Smooth muscle cell of the brain vasculature (primary cell): ENCODE measurements around the gene TYMP.

ENCODE experiments used
- DNase-seq: peaks from one replicate; pipeline ENCODE4 v3.0.0-alpha.2; 2012; ENCODE audit warnings: low read depth, low spot score

Gene TYMP

DNA sequence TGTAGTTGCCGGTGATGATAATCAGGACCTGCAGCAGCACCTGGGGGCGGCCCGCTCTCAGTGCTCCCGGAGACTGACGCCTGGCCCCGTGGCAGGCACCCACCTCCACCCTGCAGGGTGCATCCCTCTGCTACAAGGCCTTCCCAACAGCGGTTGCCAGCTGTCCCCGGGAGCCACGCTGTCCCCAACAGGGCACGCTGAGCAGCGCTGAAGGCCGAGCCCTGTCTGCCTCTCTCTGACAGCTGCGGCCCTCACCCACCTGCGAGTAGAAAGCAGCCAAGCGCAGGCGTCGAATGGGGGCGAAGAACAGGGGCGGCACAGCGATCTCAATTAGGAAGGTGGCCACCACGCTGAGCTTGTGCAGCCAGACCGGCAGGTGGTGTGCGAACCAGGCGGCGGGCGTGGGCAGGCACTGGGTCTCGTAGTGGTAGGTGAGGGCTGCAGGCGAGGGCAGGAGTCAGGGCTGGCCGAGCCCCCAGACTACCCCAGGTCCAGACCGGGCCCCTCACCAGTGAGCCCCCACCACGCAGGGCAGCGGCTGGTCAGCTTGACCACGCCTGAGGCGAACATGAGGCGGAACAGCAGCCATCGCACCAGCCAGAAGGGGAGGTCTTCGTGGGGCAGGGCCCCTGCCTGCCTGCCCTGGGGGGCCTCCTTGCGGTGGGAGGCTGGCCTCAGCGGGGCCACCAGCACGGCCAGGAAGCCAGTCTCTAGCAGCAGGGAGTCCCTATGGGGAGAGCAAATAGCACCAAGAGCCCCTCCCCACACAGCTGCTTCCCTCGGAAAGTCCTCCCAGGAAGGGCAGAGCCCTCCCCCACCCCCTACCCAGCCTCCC, 23.8 kb downstream of the TYMP start:
- no peak for DNase-seq

DNA sequence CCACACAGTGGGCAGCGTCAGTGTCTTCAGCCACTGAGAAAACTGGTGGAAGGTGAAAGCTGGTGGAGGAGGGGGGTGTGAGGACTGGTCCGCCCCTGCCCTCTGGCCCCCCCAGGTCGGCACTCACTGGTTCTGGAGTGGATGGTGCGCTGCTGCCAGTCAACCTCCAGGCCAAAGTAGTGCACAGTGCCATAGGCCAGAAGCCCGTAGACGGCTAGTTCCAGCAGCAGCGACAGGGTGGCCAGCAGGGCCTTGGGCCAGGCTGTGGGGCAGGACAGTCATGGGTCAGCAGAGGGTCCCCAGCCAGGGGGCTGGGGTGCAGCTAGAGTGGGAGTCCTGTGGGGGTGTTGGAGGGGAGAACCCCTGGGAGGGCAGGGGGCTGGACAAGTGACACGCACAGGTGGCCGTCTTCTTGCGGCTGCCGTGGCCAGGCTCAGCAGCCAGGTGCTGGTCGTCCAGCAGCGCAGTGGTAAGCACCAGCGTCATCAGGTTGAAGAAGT, 24.5 kb downstream of the TYMP start:
- no peak for DNase-seq

DNA sequence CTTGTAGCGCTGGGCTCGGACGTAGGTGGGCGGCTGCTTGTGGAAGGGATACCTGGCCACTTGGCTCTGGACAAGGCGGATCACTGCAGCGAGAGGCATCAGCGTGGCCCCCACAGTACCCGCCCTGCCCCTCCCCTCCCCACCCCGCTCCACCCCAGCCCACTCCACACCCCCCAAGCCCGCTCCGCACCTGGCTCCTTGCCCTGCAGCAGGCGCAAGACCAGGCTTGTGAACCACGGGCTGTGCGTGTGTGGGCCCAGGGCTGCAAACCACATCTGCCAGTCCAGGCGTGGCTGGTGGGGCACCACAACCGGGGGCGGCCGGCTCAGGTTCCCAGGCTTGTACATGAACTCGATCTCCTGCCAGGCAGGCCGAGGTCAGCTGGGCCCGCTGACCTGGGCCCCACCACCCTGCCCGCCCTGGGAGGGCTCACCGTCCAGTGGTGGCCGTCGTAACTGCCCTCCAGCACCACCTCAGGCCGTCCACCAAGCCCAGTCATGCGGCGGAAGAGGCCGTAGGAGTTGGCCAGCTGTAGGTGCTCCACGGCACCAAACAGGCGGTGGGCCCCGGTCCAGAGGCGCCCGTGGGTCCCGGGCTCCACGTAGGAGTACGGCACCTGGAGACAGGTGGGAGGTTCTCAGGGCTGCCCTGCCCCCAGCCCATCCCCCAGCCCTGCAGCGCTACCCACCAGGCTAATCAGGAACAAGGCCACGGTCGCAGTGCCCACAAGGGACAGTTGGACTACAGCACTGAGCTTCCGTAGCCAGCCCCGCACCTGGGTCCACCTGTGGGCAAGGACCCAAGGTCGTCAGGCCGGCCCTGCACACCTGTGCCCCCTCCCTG, 25.2 kb downstream of the TYMP start:
- DNase-seq, result no peak

DNA sequence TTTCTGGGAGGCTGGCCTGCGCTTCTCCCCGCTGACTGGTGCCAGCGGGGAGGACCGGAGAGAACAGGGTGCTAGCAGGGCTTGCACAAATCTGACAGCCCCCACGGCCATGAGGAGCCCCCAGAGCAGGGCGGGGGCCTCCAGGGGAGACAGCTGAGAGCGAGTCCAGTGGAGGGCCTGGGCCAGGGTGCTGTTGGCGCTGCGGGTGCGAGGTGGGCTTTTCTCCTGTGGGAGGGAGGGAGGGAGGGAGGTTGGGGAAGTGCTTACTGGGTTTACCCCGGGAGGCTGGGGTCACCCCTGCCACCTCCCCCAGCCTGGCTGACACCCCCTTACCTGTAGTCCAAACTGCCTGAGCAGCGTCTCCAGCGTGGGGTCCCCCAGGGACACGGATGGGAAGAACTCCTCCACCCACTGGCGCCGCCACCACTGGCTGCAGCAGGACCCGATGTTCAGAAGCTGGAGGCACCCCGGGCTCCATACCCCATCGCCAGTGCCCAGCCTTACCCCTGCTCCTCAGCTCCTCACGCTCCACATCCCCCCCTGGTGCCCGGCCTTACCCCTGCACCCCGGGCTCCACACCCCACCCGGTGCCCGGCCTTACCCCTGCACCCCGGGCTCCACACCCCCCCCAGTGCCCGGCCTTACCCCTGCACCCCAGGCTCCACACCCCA, 26.2 kb downstream of the TYMP start:
- no peak for DNase-seq

DNA sequence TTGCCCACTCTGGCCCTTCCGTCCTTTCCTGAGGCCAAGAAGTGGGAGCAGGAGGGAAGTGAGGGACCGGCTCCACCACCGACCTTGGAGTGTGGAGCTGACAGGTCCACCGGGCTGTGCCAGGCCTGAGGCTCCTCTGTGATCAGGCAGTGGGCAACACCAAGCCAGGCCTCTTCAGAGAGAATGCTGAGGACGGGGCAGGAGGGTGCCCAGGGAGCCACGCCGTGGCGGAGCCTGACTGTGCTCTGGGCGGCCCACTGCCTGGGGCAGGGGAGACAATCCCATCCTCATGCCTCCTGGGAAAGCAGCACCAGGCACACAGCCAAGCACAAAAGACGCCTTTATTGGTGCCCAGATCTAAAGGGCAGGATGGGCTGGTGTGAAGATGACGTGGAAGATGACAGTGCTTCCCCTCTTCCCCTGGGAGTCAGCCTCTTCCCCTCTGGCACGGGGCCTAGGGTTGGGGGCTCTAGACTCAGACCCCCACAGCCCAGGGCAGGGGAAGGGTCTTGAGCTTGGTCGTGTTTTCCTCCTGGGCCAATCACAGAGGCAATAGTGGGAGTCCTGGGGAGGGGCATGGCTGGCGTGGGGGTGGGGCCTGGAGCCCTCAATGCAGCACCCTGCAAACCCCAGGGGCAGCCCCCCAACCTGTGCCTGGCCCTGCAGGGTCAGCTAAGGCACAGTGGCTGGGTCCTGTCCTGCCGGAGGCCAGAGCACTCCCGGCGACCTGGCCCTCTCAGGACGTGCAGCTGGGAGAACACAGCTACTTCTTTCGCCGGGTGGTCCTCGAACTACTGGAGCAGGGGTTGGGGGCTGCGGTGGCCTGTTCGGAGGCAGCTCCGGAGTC, 27.0 kb downstream of the TYMP start:
- no peak for DNase-seq

DNA sequence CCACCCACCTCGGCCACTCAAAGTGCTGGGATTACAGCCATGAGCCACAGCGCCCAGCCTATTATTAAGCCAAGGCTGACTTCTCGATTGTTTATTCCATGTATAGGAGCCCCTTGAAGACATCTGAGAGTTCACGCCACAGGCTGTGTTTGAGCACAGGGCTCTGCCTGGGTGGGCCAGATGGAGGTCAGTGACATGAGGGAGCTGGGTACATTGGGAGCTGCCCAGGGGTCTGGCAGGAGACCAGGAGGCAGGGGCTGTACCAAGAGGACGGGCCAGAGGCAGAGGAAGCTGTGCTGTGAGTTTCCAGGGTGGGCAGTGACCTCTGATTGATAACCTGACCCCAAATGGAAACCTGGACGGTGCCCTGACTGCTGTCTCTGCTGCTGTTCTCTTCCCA, 27.7 kb downstream of the TYMP start:
- no peak for DNase-seq

DNA sequence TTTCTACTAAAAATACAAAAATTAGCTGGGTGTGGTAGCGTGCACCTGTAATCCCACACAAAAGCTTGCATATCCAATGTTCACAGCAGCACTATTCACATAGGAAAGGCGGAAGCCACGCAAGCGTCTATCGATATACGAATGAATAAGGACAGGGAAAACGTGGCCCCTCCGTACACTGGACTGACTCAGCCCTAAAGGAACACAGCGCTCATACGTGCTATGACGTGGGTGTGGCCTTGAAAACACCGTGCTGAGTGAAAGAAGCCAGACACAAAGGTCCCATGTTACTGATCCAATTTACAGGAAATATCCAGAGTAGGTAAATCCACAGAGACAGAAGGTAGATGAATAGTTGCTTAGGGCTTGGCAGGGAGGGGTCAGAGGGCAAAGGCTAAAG, 29.4 kb downstream of the TYMP start:
- DNase-seq, result no peak

DNA sequence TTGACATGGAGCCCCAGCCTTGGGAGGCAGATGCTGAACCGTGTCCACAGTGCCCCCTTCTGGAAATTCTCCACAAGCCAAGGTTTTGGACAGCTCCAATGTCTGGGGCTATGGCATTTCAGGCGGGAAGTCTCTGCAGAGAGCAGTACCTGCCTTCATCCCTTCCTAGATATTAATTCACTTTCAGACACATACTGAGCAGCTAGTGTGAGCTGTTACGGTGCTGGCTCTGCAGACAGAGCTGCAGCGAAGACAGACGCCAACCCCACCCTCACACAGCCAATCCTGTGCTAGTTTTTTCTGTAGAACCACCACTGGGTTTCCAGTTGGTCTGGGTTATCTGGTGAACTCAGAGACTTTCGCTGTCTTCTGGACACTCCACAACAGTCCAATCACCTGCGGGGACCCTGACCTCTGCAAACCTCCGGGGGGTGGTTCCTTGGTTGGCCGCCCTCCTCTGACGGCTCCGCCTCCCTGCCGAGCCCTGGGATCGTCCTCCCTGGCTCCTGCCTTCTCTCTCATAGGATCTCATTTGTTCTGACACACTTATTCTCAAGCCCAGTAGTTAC, 31.4 kb downstream of the TYMP start:
- no peak for DNase-seq

DNA sequence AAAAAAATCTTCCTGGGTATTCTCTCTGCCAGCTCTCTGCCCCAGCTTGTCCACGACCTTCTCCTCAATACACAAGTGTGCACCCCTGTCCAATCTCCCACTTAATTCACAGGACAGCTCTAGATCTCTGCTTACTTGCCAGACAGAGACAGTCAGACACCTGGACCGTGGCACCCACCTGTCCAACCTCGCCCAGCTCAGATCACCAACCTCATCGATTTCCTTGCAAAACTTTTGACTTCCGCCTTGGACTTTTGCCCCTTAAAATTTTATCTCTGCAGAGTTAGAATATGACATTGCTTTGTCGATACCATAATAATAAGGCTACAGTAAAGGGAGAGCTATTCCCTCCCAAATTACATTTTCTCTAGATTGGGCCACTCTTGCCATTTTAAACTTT, 32.7 kb downstream of the TYMP start:
- no peak for DNase-seq

DNA sequence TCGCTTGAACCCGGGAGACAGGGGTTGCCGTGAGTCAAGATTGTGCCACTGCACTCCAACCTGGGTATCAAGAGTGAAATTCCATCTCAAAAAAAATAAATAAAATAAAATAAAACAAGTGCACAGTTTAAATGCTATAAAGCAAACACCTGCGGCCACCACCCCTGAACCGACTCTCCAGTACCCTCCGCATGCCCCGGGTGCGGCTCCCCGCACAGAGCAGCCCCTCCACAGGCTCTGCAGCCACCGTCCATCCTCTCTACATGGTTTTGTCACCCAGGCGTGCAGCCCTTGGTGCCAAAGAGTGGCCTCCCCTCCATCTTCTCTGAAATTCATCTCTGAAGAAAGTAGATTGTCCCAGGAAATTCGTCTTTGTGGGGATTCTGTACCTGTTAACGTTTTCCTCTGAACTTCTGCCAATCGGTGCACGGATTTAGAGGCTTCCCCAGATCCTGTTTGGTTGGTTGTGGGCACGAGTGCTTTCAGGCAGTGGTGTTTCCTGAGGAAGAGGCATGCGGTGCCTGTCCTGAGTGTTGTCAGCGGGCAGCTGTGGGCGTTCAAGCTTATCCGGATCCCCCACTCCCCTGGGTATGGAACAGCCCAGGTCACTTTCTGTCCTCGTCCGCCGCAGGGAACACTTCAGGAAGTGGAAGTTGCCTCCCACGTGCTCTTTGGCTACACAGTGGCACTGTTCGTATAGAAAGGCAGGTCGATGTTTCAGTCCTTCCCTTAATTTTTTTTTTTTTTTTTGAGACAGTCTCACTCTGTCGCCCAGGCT, 39.1 kb downstream of the TYMP start:
- no peak for DNase-seq

DNA sequence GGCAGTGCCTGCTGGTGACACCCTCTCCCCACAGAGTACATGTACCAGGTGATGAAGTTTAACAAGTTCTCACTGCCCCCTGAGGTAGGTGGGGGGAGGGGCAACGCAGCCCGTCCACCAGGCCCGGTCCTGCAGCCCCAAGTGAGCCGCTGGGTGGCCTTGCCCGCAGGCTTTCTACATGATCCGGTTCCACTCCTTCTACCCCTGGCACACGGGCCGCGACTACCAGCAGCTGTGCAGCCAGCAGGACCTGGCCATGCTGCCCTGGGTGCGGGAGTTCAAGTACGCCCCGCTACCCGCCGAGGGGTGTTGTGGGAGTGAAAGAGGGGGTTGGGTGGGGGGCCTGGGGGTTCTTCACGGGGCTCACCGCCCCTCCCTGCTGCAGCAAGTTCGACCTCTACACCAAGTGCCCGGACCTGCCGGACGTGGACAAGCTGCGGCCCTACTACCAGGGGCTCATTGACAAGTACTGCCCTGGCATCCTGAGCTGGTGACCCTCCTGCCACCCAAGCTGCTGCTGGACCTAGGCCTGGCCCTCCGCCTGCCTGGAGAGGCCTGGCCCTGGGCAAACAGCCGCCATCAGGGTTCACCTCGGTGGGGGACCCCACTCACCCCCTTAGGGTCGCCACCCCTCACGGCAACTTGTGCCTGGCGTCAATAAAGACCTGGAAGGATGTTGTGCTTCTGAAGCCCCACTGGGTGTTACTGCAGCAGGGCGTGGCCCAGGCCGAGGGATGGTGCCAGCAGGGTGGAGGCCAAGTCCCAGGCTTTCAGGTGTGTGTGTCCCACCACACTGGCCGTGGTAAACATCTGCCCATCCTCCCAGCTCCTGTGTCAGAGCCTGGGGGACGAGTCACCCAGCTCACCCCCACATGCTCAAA, 40.2 kb downstream of the TYMP start:
- DNase-seq, result no peak

DNA sequence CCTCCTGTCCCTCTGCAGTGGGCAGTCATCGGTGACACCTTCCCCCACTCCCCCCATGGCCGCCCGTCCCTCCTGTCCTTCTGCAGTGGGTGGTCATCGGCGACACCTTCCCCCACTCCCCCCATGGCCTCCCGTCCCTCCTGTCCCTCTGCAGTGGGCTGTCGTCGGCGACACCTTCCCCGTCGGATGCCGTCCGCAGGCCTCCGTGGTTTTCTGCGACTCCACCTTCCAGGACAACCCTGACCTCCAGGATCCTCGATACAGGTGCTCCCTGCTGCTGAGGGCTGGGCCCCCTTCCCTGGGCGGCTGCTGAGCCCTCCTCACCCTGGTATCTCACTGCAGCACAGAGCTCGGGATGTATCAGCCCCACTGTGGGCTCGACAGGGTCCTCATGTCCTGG, 40.9 kb downstream of the TYMP start:
- DNase-seq, result no peak

DNA sequence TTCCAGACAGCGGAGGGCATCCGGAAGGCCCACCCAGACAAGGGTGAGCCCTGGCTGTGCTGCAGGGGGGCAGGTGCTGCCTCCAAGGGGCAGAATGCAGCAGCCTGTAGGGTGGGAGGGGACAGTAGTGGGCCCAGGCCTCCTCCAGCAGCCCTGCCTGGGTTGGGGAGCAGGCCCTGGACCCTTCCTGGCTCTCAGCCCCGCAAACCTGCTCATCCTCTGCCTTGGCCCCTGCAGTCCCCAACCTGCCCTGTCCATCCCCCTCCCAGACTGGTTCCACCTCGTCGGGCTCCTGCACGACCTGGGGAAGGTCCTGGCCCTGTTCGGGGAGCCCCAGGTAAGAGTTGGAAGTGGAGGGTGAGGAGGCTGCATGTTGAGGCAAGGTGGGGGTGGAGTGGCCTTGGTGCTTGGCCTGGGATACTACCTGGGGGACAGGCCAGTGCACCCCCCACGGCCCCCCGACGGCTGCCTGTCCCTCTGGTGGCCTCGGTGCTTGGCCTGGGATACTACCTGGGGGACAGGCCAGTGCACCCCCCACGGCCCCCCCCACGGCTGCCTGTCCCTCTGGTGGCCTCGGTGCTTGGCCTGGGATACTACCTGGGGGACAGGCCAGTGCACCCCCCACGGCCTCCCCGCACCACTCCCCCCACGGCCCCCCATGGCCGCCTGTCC, 41.7 kb downstream of the TYMP start:
- DNase-seq, result no peak

DNA sequence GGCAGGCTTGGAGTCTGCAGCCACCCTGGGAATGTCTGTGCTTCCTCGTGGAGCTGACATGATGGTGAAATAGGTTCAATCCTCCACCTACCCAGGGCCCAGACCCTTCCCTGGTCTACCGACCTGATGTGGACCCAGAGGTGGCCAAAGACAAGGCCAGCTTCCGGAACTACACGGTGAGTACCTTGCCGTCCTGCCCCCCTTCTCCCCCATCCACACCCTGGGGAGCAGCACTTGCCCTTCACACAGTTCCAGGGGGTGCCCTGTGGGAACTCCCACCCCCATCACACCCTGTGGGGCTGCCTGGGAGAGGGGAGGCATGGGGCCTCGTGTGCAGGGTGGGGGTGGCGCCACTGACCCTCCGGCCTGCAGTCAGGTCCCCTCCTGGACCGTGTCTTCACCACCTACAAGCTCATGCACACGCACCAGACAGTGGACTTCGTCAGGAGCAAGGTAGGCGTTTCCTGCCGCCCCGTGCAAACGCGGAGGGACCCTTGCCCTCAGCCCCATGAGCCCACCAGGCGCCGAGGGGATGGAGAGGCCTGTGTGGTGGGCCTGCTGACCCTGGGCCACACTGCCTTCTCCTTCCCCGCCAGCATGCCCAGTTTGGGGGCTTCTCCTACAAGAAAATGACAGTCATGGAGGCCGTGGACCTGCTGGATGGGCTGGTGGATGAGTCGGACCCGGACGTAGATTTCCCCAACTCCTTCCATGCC, 42.4 kb downstream of the TYMP start:
- no peak for DNase-seq

DNA sequence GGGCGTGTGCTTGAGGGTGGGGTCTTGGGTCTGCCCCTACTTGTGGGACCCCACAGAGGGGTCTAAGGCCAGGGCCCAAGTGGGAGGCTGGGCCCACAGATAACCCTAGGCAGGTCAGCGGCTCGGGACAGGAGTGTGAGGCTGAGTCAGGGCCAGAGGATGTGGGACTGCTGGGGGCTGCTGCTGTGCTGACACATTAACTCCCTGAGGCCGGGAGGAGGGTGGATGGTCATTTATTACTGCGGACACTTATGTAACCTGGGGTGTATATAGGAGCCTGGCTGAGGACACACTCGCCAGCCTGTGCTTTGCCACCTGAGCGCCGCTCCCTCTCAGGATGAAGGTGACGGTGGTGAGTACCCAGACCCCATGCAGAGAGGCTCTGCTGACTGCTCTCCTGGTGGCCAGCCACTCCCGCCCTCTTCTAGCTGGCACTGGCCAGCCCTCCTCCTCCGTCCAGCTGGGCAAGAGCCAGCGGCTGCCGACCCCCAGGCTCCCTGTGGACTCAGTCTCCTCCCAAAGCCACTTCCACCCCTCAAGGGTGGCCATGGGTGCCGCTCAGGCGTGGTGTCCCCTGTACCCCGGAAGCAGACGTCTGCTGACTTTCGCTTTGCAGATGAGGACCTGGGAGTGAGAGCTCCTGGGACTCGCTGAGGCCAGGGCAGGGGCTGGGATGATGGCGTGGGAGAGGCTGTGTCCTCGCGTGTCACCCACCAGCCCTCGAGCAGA, 43.1 kb downstream of the TYMP start, which contains the start of gene MIOX:
MIOX (plus strand) TSS at position 299 of the 729 bp plus-strand sequence; CDS start at position 338, 39 bp downstream.
- DNase-seq, result no peak

DNA sequence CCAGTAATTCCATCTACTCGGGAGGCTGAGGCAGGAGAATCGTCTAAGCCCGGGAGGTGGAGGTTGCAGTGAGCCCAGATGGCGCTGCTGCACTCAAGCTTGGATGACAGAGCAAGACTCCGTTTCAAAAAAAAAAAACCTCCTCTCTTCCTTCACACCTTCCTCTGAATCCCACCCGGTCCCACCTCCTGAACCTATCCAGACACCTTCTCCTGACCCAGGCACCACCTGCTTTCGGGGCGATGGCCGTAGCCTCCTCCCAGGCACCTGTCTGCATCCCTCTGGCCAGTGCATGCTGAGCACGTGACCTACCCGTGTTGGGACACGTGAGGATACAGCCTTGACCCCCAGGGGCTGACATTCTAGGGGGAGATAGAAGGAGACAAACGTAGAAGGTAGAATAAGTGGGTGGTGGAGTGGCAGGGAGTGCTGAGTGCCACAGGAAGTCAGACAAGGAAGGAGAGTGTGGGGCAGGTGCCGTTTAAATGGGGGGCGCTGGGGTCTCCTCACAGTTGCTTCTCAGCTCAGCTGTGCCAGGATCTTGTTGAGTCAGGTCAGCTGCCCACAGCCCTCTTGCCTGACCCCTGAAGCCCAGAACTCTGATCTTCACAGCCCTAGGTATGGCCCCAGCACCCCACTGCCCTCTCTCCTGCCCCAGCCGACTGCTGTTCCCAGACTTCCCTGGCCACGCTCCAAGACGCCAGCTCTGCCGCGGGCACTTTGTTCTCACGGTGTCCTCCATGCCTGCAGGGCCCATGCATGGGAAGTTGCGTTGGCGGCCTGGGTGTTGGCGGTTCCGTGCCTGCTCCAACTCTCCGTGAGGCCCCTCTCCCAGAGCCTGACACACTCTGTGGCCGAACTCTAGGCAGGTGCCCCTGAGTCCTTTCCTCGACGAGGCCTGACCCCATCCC, 44.3 kb downstream of the TYMP start:
- DNase-seq, result no peak
